Raji (cell line): ENCODE data around the gene IST1.

Source experiments
- POLR2A ChIP-seq: IDR thresholded peaks from 2 replicates; pipeline ENCODE4 v1.6.1; 2011; ENCODE audit warnings: low read depth, low read length, control low read depth; ENCODE audit not compliant: insufficient read depth

The IST1 gene

DNA sequence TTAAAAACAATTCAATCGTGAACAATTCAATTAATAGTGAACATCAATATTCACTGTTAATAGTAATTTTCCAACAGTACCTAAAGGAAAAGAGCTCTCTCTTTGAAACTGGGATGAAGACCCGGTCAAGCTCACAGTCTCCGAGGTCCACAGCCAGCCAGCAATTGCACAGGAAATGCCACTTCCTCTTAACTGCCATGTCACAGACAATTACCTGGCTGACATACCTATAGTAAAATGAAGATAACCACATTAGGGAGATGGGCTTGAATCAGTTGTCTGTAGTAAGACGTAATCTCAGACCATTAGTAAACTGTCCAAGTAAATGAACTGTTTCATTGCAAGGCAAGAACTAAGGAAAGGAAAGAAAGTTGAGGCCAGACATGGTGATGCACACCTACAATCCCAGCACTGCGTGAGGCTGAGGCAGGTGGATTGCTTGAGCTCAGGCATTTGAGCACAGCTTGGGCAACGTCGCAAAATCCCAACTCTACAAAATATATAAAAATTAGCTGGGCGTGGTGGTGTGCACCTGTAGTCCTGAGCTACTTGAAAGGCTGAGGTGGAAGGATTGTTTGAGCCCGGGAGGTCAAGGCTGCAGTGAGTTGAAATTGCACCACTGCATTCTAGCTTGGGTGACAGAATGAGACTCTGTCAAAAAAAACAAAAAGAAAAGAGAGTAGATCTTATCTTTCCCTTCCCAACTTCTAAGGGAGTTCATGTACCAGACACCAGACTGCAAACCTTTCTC lies 68.0 kb downstream of the IST1 start:
- TF ChIP-seq POLR2A, result no peak

DNA sequence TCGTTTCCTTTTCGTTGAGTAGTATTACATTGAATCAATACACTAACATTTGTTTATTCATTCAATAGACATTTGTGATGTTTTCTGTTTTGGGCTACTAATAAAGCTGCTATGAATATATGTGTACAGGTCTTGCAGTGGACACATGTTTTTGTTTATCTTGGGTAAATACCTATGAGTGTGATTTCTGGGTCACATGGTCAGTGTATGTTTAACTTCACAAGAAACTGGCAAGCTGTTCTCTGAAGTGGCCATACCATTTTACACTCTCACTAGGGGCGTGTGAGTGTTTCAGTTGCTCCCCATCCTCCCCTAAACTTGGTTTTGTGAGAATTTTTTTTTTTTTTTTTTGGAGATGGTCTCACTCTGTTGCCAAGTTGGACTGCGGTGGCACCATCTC lies 69.9 kb downstream of the IST1 start:
- TF ChIP-seq POLR2A, result no peak

DNA sequence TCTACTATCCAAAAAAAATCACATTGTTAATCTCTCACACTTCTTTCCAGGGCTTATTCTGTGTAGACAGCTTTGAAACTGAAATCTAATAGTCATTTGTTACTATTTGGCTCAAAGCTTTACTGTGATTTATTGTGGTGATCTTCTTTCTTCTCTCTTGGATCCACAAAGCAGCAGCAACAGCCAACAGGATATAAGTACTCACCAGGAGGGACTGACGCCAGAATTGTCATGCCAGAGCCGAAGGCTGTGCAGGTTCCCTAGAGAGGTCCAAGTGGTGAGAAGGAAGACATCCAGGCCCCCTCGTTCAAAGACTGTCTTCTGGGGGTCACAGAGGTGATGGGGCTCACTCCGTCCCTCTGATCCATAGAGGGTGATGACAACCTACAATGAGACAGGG lies 71.6 kb downstream of the IST1 start:
- TF ChIP-seq POLR2A, result no peak

DNA sequence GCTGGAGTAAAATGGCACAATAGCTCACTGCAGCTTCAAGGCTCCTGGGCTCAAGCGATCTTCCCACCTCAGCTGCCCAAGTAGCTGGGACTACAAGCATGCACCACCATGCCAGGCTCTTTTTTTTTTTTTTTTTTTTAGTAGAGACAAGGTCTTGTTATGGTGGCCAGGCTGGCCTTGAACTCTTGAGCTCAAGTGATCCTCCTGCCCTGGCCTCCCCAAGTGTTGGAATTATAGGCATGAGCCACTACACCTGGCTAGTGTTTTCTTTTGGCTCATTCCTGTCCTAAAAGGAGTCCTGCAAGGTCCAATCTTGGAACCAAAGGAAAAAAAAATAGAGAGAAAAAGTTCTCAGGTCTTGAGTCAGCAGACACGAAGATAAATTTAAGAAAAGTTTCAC lies 74.0 kb downstream of the IST1 start:
- TF ChIP-seq POLR2A, result no peak

- no peak for TF ChIP-seq POLR2A
Measured at GRCh38 chr16:71971571-71971970, 76.2 kb downstream of the IST1 start.

DNA sequence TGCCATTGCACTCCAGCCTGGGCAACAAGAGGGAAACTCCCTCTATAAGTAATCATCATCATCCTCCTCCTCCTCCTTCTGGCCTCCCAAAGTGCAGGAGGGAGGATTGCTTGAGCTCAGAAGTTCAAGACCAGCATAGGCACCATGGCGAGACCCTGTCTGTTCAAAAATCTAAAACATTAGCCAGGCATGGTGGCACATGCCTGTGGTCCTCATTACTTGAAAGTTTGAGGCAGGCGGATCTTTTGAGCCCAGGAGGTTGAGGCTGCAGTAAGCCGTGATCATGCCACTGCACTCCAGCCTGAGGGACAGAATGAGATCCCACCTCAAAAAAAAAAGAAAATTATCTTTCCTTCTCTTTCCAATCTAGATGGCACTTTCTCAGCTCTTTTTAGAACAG lies 77.0 kb downstream of the IST1 start:
- no peak for TF ChIP-seq POLR2A

DNA sequence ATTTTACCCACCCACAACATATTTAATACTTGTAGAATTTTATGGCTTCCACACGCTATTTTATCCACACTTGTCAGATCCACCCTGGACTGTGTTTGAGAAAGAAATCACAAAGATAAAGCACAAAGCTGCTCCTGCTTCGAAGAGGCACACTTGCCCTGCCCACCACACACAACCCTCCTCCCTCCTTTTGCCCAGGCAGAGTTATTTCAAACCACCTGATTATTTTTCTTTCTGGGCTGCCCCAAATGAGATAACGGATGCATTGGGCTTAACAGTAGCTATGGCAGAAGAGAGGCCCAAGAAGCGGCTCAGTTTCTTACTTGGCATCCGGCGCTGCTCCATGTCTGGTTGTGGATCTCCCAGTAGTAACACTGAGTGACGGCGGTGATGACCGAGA lies 77.7 kb downstream of the IST1 start:
- TF ChIP-seq POLR2A, result no peak

GRCh38 chr16:71974068-71974818 lies 78.9 kb downstream of the IST1 start:
- no peak for TF ChIP-seq POLR2A
